Non-pigmented ciliary epithelial cell (primary cell): Measurements from ENCODE around the gene PDE7B.
"Not testable (repeated sequence)": the region's sequence is repeated elsewhere in the genome, so short reads cannot be mapped to it uniquely, and the experiment has no call there.

Experiments
- DNase-seq: peaks from one replicate; pipeline ENCODE4 v3.0.0-alpha.2; 2010; ENCODE audit warnings: low read depth

PDE7B gene

GRCh38 chr6:136073216-136073615, 221.7 kb downstream of the PDE7B start:
- no peak for DNase-seq

GRCh38 chr6:136076496-136076895, 225.0 kb downstream of the PDE7B start:
- no peak for DNase-seq

GRCh38 chr6:136077834-136078576, 226.5 kb downstream of the PDE7B start:
- DNase-seq, result peak; percentile 76

- DNase-seq, result no peak
These were observed 228.4 kb downstream of the PDE7B start for GRCh38 chr6:136079701-136080565.

GRCh38 chr6:136083540-136083939, 232.0 kb downstream of the PDE7B start:
- DNase-seq, result no peak

- DNase-seq, result no peak
These were observed 232.9 kb downstream of the PDE7B start for GRCh38 chr6:136084403-136084802.

- no peak for DNase-seq
These were observed 234.0 kb downstream of the PDE7B start for GRCh38 chr6:136085370-136086115.

- no peak for DNase-seq
These were observed 235.2 kb downstream of the PDE7B start for GRCh38 chr6:136086686-136087085.

- DNase-seq, result no peak
These were observed 236.5 kb downstream of the PDE7B start for GRCh38 chr6:136087986-136088385.

- DNase-seq, result no peak
These were observed 237.2 kb downstream of the PDE7B start for GRCh38 chr6:136088693-136089092.

GRCh38 chr6:136089876-136090275, 238.4 kb downstream of the PDE7B start:
- DNase-seq, result no peak

- no peak for DNase-seq
These were observed 239.4 kb downstream of the PDE7B start for GRCh38 chr6:136090929-136091328.

GRCh38 chr6:136092897-136093296, 241.4 kb downstream of the PDE7B start:
- no peak for DNase-seq

GRCh38 chr6:136093835-136094234, 242.3 kb downstream of the PDE7B start:
- DNase-seq, result no peak

- DNase-seq, result no peak
These were observed 243.3 kb downstream of the PDE7B start for GRCh38 chr6:136094812-136095211.

GRCh38 chr6:136095986-136096385, 244.5 kb downstream of the PDE7B start:
- DNase-seq, result no peak

- no peak for DNase-seq
These were observed 251.6 kb downstream of the PDE7B start for GRCh38 chr6:136102991-136103688.

- DNase-seq, result no peak
These were observed 252.3 kb downstream of the PDE7B start for GRCh38 chr6:136103763-136104311.

GRCh38 chr6:136104556-136104955, 253.1 kb downstream of the PDE7B start:
- DNase-seq, result no peak

- not testable (repeated sequence) for DNase-seq
These were observed 254.3 kb downstream of the PDE7B start for GRCh38 chr6:136105797-136106196.

GRCh38 chr6:136108361-136108945, 257.0 kb downstream of the PDE7B start:
- no peak for DNase-seq
